Activated gamma-delta T cell treated with anti-CD3 and anti-CD28 coated beads, Interleukin-2, amount 50 U/mL, for 16 hours (primary cell): Measurements from ENCODE around the gene LRRC19.

Experiments
- DNase-seq: peaks from one replicate; pipeline ENCODE4 v3.0.0-alpha.2; 2020; ENCODE audit warnings: low read depth

Gene LRRC19

DNA sequence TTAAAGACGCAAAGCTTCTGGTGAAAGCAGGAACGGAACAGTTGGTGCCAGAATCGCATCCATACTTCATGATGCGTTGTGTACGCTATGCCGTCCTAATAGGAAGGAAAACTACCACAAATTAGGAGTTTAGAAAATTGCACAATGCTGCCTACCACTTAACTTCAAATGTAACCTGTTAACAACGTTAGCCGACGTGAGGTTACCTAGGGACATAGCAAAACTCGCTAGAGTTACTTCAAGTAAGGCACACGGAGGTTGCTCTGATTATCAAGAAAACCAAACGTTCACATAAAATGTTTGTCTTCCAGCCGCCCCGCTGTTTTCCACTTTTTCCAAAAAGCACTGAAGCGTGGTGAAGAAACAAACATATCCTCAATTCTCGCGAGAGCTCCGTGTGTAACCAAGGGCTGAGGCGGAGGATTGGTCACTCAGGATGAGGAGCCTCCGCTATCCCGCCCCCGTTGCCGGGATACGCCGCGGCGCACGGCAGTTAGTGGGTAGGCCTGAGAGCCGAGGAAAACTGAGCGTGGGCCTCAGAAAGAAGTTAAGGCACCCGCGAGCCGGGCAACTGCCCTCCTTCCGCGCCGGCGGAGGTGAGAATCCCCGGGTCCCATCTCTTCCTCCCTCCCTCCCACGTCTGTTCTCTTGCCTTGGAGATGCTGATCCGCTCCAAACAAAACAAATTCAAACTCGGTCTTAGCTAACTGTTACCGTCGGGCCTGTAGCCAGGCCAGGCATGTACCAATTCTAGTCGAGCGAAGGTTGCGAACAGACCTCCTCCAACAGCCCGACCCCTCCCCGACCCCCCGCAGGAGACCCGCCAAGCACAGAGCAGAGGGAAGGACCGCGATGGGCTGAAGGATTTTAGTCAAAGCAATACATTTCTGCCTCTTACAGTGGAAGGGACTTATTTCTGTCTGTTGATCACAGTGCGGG, 49.3 kb downstream of the LRRC19 start, which contains the start of gene IFT74:
Gene IFT74 (plus strand): TSS at position 492 of the 939 bp plus-strand sequence. CDS start 5,556 bp downstream, outside the sequence.
- DNase-seq: peak; percentile 90

DNA sequence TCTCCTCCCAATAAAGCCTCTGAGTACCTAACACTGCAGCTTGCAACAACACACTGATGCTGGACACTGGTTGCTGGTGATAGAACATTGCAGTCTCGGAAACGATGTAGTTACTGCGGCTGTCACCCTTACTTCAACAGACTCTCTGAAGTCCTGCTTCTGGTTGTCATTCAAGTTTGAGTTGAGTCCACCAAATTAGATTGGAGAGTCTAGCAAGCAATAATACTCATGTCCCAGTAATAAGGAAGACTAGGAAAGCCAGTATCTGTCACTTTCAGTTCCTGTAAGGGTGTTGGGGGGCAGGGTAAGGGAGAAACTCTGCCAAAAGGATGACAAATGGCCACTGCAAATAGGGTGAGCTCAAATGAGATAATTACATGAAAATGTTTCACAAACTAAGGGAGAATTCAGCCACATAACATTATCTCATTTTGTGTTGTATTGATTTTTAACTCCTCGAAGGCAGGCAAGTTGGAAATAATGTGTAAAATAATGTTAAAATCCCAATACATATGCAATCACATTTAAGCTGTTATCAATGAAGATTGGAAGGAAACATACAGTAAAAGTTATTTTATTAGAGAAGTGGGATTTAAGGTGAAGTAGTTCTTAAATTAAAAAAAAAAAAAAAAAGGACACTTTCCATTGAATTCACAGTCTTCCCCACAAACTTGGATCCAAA, 50.1 kb downstream of the LRRC19 start:
- DNase-seq: no peak

DNA sequence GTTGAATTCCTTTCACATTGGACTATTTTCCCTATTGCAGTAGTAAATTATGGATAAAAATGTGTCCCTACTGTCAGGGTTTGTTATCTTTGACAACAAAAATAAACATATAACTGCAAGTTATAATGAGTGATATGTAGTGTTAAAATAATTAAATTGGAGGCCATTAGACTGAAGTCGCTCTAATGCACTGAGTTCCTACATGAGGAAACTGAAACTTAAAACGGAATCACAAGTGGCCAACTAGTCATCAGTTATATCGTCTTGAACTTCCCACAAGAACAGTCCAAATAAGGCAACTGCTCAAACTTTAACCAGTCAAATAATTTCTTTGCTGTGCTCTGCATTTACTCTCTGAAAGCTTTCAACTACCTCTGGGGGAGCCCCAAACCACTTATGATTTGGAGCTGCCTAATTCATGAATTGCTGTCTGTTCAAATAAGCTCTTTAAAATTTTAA, 51.4 kb downstream of the LRRC19 start:
- DNase-seq: no peak

DNA sequence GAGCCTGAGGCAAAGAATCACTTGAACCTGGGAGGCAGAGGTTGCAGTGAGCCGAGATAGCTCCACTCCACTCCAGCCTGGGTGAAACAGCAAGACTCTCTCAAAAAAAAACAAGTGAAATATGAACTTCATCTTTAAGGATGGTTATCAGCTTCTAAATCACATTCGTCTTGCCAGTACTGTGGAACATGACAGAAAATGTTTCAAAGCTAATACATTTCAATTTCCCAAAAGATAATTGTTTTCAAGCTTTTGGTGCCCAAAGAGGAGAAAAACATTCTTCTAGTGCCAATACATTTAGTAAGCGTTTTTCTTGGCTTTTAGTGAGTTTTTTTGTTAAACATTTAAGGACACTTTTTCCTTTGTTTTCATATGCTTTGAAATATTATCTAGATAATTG, 53.7 kb downstream of the LRRC19 start:
- no peak for DNase-seq

DNA sequence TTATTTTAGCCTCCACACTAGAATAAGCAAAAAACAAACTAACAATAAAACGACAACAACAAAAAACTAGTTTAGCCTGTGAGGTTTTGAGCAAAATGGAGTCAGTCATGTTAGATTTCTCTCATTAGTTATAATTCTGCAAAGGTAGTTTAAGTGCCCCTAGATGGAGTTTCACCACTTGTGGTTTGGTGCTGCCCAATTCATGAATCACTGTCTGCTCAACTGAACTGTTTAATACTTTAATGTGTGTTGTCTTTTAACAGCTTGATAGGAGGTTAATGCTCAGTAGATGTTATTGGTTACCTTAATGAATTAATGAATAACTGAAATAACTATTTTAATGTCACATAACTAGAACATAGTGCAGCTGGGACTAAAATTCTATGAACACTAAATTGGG, 55.0 kb downstream of the LRRC19 start:
- no peak for DNase-seq

DNA sequence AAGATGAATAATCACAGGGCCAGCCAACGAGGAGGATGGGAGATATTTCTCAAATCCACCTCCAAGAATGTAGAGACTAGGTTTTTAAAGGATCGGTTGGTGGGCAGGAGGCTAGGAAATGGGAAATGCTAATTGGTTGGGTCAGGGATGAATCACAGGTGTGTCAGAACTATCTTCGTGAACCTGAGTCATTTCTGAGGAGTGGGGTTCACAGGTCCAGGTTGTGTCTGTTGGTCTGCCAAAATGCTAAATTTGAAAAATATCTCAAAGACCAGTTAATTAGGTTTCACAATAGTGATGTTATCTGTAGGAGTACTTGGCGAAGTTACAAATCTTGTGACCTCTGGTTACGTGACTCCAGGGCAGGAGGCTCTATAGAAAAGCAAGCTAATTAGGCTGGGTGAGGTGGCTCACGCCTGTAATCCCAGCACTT, 55.8 kb downstream of the LRRC19 start:
- DNase-seq: no peak

DNA sequence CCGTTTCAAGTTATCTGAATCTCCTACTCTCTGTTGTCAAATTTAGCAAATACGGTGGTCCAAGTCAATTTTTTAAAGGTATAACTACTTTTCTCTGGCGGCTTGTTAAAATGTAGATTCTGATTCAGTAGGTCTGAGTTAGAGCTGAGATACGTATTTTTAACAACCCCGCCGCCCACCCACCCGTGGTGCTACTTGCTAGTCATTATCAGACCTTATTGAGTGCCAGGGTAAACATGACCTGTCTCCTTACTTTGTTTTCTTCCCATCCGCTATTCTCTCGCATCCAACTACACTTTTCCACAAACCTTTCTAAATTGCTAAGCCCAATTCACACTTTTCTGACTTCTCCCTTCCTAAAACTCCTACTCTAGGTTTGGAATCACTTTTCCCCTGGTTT, 57.7 kb downstream of the LRRC19 start:
- DNase-seq: peak; percentile 3

DNA sequence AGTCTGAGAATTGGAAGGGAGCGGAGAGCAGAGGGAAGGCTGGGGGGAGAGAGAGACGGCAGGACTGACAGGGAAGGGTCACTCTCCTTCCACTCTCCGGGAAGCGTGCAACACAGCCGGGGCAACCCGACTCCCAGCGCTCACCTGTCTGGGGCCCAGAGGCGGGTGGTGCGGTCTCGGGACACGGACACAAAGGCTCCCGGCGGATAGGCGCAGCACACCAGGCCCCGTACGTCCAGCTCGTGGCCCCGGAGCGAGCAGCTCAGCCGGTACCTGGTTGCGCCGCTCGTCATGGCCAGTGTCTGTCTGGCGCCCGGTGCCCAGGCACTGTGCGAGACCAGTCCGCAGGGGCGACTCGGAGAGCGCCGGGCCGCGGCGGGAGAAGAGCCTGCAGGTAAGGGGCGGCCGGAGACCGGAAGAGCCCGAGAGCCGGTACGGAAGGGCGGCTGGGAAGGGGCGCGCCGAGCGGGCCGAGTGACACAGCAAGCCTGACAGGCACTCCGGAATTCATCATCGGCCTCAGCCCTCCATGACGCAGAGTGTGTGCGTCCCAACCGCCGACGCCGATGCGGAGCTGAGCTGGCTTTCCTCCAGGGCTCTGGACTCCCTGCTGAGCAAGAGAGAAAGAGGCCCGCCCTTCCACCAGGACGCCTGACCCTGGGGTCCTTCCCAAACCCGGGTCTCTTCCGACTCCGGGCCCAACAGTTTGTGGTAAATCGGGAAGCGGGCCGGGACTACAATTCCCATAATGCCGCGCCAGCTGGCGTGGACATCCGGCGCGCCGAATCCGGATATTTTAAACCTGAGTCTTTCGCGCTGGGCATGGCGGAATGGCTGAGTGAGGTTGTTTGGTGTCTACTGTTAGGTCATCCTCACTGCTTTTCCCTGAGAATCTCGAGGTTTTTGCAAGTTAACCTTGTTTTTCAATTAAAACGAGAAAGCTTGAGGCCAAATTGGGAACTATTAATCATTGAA, 58.4 kb downstream of the LRRC19 start, which contains the start of gene PLAA:
Gene PLAA (minus strand): TSS at position 490 of the 975 bp plus-strand sequence. CDS start 197 bp downstream, at position 293.
- DNase-seq: peak; percentile 66

DNA sequence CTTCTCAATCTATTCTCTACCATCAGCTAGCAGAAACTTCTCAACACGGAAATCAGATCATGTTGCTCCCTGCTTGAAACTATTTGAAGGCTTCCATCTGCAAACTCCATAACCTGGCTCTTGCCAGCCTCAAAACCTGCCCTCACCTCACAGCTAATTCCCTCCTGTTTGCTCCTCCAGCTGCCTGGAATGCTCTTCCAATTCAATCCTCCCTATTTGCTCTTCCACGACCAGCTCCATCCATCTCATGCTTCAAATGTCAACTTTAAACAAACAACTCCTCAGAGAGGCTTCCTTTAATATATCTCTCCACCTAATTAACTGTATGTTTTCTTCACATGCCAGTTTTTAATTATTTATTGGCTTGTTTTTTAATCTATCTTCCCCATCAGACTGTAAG, 59.9 kb downstream of the LRRC19 start:
- no peak for DNase-seq
